HepG2 (cell line): ENCODE results near the gene PHKG2. TPM values are rescaled to one million over a fixed set of nuclear protein-coding genes. Genes with fewer than 3 reads are reported as not detected.
A peak's percentile ranks its signal among the peaks of the same experiment; 100 is the strongest.

Experiments
- AHDC1 ChIP-seq: sonication (generic); formaldehyde crosslinking; IDR thresholded peaks from 2 replicates; pipeline ENCODE4 v1.5.1; 2020; ENCODE audit warnings: mild to moderate bottlenecking, missing genetic modification reagents, borderline replicate concordance
- ASH2L ChIP-seq: fragments of 300-600, 200-600 bp; sonication (generic); IDR thresholded peaks from 2 replicates; pipeline ENCODE4 v1.7.0; 2017; ENCODE audit warnings: low read depth, mild to moderate bottlenecking, moderate library complexity, mixed read lengths, low read length; ENCODE audit not compliant: insufficient read length
- BRF2 ChIP-seq: sonication (generic); formaldehyde crosslinking; IDR thresholded peaks from 2 replicates; pipeline ENCODE4 v1.8.1; 2022; ENCODE audit warnings: mild to moderate bottlenecking, missing genetic modification reagents
- DNMT1 ChIP-seq: sonication (generic); formaldehyde crosslinking; IDR thresholded peaks from 2 replicates; pipeline ENCODE4 v1.5.1; 2020; ENCODE audit warnings: mild to moderate bottlenecking, missing genetic modification reagents
- EEA1 ChIP-seq: sonication (generic); formaldehyde crosslinking; IDR thresholded peaks from 2 replicates; pipeline ENCODE4 v1.5.1; 2020; ENCODE audit warnings: mild to moderate bottlenecking, missing genetic modification reagents, borderline replicate concordance
- HINFP ChIP-seq: sonication (generic); formaldehyde crosslinking; IDR thresholded peaks from 2 replicates; pipeline ENCODE4 v1.4.0; 2020; ENCODE audit warnings: low read depth, mild to moderate bottlenecking, missing genetic modification reagents
- KLF12 ChIP-seq: sonication (generic); formaldehyde crosslinking; IDR thresholded peaks from 2 replicates; pipeline ENCODE4 v1.4.0; 2020; ENCODE audit warnings: missing genetic modification reagents, borderline replicate concordance
- MXI1 ChIP-seq: IDR thresholded peaks from 3 replicates; pipeline ENCODE4 v1.6.1; 2012; ENCODE audit warnings: low read depth, low read length, inconsistent platforms, borderline replicate concordance
- NR2F2 ChIP-seq: IDR thresholded peaks from 2 replicates; pipeline ENCODE4 v1.6.1; 2012; ENCODE audit warnings: low read depth, inconsistent platforms, borderline replicate concordance
- SNAPC2 ChIP-seq: sonication (generic); formaldehyde crosslinking; IDR thresholded peaks from 2 replicates; pipeline ENCODE4 v1.8.1; 2022; ENCODE audit warnings: mild to moderate bottlenecking, missing genetic modification reagents
- TERF1 ChIP-seq: sonication (generic); formaldehyde crosslinking; IDR thresholded peaks from 2 replicates; pipeline ENCODE4 v1.8.0; 2022; ENCODE audit warnings: mild to moderate bottlenecking, missing genetic modification reagents, moderate library complexity
- TOE1 ChIP-seq: sonication (generic); formaldehyde crosslinking; IDR thresholded peaks from 2 replicates; pipeline ENCODE4 v1.4.0; 2020; ENCODE audit warnings: mild to moderate bottlenecking, missing genetic modification reagents
- ZFP82 ChIP-seq: sonication (generic); formaldehyde crosslinking; IDR thresholded peaks from 2 replicates; pipeline ENCODE4 v1.5.1; 2020; ENCODE audit warnings: mild to moderate bottlenecking, missing genetic modification reagents, borderline replicate concordance
- ZNF18 ChIP-seq: sonication (generic); formaldehyde crosslinking; IDR thresholded peaks from 2 replicates; pipeline ENCODE4 v1.8.0; 2022; ENCODE audit warnings: mild to moderate bottlenecking, missing genetic modification reagents; ENCODE audit not compliant: insufficient replicate concordance
- ZNF484 ChIP-seq: sonication (generic); formaldehyde crosslinking; IDR thresholded peaks from 2 replicates; pipeline ENCODE4 v1.5.1; 2020; ENCODE audit warnings: mild to moderate bottlenecking, low read depth, missing genetic modification reagents, borderline replicate concordance
- ZNF792 ChIP-seq: IDR thresholded peaks from 2 replicates; pipeline ENCODE4 v1.6.1; 2016
- polyA plus RNA-seq, 8 experiments: library from polyadenylated mRNA; depleted of rRNA in 3 of 8; stranded (reverse) in 7 of 8; unstranded in 1 of 8; fragments of >200 nt; fragmentation: Illumina TruSeq in 4 of 8; extraction: Trizol in 4 of 8; gene quantifications; 2 replicates each; pipeline versions ENCODE4 v1.2.1 to v1.2.3, GENCODE V29; 2011 to 2016; ENCODE audit warnings: low read depth in 4 of 8, missing spikeins in 1 of 8, mixed read lengths in 1 of 8; ENCODE audit not compliant: insufficient read depth in 1 of 8
- total RNA-seq, 5 experiments: library from RNA; depleted of rRNA; stranded (reverse); fragments of >200 nt; fragmentation: Illumina TruSeq; extraction: Trizol; gene quantifications; 2 replicates each; pipeline ENCODE4 v1.2.3, GENCODE V29; 2016; ENCODE audit warnings: low read depth in 1 of 5

PHKG2 gene
- total and polyA plus RNA-seq, 2 of the 13 experiments (the other 11 are each of a cell fraction or from before 2014, with no cell fraction given), result 37.4 to 42.1 TPM

GRCh38 chr16:30698816-30699614 is 49.2 kb upstream of the PHKG2 start, which contains the start of gene SRCAP (continued):
- TF ChIP-seq TERF1 (CRISPR knock-in tag) (no peak), EEA1 (peak; percentile 80; the same call in 1 of the 2 replicates), ZFP82 (CRISPR knock-in tag) (0 out of 2 replicates have a peak, but pooled peaks have one; percentile 63), AHDC1 (0 out of 2 replicates have a peak, but pooled peaks have one; percentile 2), HINFP (peak; percentile 88; the same call in 1 of the 2 replicates), KLF12 (CRISPR knock-in tag) (peak; percentile 67; the same call in 1 of the 2 replicates), MXI1 (peak; percentile 34; the same call in 2 of the 3 replicates), ZNF484 (CRISPR knock-in tag) (no peak), SNAPC2 (peak; percentile 85), NR2F2 (peak; percentile 82; the same call in 1 of the 2 replicates), ZNF792 (CRISPR knock-in tag) (0 out of 2 replicates have a peak, but pooled peaks have one; percentile 15), ZNF18 (CRISPR knock-in tag) (peak; percentile 94), DNMT1 (CRISPR knock-in tag) (0 out of 2 replicates have a peak, but pooled peaks have one; percentile 68), ASH2L (peak; percentile 75), BRF2 (CRISPR knock-in tag) (peak; percentile 47; the same call in 1 of the 2 replicates), TOE1 (CRISPR knock-in tag) (no peak)
